Motor neuron (in vitro differentiated cells): Measurements from ENCODE around the gene PDE9A. TPM values are rescaled to one million over a fixed set of nuclear protein-coding genes. Genes with fewer than 3 reads are reported as not detected.

ENCODE experiments used
- ATAC-seq, 8 experiments: fragments of 200-7000 bp; cut with Tn5 transposase; replicated peaks in 6 of 8; 2 replicates each; pipeline ENCODE4 v1.8.0; 2021; ENCODE audit warnings: mild to moderate bottlenecking in 8 of 8, moderate library complexity in 8 of 8
- H3K27ac ChIP-seq, 2 donors: fragments of 250-450 bp; sonication (Bioruptor Pico); 2 replicates each; pipeline ENCODE4 v1.9.0; 2021; ENCODE audit warnings: antibody characterized with exemption in 2 of 2, mild to moderate bottlenecking in 2 of 2, moderate library complexity in 1 of 2
- H3K4me1 ChIP-seq, 2 donors: fragments of 250-450 bp; sonication (Bioruptor Pico); replicated peaks in 1 of 2; 2 replicates each; pipeline ENCODE4 v1.6.1; 2021; ENCODE audit warnings: antibody characterized with exemption in 2 of 2, mild to moderate bottlenecking in 2 of 2, moderate library complexity in 1 of 2
- H3K4me3 ChIP-seq, 5 donors: fragments of 250-450 bp; sonication (Bioruptor Pico); 2 replicates each; pipeline ENCODE4 v1.9.0; 2021; ENCODE audit warnings: antibody characterized with exemption in 5 of 5, mild to moderate bottlenecking in 5 of 5, moderate library complexity in 4 of 5
- WGBS, 10 experiments: fragments of 450-650 bp; shearing (Covaris generic); methylation state at CpG; one replicate each; pipeline ENCODE4 v1.0.0; 2022; 5-methylcytosine and 5-hydroxymethylcytosine counted together
- in situ Hi-C, 9 experiments: fragments of 400-800 bp; cut with MboI; loops; one replicate each; pipeline ENCODE4 v1.15.0; 2021; ENCODE audit warnings: low sequenced_read_pairs in 9 of 9, low pct_unique_long_range_greater_than_20kb in 2 of 9; ENCODE audit not compliant: unreplicated experiment in 9 of 9
- total RNA-seq, 8 experiments: library from RNA; unstranded; fragments of 300-600 nt; gene quantifications; 2 replicates each; pipeline versions ENCODE4 v1.2.3 to v1.2.4, GENCODE V29; 2022

The PDE9A gene
- total RNA-seq, 8 experiments from 2014 or later = 0.31 to 21.2 (median 15.6) TPM; not detected in 2

DNA sequence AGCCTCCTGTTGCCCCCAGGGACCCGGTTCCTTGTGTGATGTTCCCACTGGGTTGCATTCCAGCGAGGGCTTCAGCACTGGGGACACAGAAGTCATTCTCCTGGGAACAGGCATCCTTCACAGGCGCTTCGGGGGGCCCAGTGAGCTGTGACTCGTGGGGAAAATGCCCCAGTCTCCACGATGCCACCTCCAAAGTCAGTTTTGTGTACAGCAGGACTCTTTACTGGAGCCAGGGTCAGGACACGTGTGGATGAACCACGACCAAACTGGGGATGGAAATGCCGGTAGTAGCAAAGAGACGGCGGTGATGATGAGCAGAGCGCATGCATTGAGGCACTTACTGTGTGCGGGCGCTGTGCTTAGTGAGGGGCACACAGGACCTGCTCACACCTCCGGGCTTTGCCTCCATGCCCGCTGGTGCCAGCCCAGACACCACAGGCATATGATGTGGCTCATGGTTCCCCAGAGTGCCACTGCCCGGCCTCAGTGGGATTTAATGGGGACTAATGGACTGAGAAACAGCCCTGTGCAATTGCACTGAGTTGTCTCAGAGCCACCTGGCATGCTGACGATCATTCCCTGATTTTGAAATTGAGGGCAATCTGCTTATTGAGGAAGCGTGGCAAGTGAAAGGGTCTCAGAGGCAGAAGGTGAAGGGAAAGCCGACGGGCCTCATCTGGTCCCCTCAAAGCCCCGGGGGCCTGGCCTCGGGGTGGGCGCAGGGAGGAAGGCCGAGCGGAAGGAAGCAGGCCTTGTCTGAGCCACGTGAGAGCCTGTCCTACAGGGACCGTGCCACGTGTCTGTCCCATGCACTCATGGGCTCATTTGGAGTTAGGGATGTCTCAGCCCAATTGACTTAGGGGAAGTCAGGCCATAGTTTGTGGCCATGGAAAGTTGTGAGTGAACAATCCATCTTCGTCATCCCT is 91.4 kb downstream of the PDE9A start:
- peaks cover 7 to 16% of the 10 kb centered on the region in 2 donors for H3K4me1 ChIP-seq
- 10 to 100% (median 94%) methylated on average over 1 to 12 of the region's 30 CpGs; no CpG with 5 or more reads in 2 of the 10 experiments for WGBS, 10 experiments
- no peak overlapping the region for H3K4me3 ChIP-seq
- ATAC-seq = no peak
- in situ Hi-C loops = no loop called here
- no peak overlapping the region for H3K27ac ChIP-seq

DNA sequence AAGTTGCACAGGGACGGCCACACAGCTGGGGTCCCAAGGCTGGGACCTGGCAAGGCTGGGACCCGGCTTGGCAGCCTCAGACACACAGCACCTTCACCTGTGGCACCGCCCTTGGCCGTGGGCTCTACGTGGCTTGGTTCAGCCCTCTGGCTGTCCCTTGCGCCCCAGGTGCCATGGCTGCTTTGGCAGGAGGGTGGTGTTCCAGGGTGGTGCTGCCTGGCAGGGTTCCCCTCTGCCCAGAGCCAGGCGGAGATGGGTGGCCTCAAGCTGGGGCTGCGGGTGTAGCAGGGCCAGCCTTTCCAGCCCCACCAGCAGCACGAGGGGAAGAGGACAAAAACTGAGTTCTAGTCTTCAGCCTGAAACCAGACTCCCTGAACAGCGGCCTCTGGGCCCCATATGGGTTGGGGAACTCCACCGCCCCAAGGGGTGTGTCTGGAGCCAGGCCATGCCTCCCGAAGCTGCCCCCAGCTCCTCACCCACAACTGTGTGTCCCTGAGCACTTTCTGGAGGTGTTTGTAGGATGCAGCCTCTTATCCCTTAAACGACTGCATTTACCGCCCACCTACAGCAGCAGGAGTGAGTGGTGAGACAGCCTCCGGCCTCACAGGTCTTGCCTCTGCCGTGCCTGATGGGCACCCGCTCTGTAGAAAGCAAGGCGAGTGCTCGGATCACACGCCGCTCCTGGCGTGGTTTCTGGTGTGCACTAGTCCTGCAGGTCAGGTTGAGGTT is 92.3 kb downstream of the PDE9A start:
- ATAC-seq = no peak
- Histone ChIP-seq H3K27ac (no peak overlapping the region), H3K4me3 (no peak overlapping the region), H3K4me1 (peaks cover 7 to 16% of the 10 kb centered on the region in 2 donors)
- 0 to 100% (median 90%) methylated on average over 1 to 8 of the region's 22 CpGs; no CpG with 5 or more reads in 1 of the 10 experiments for WGBS, 10 experiments
- in situ Hi-C loops = no loop called here

DNA sequence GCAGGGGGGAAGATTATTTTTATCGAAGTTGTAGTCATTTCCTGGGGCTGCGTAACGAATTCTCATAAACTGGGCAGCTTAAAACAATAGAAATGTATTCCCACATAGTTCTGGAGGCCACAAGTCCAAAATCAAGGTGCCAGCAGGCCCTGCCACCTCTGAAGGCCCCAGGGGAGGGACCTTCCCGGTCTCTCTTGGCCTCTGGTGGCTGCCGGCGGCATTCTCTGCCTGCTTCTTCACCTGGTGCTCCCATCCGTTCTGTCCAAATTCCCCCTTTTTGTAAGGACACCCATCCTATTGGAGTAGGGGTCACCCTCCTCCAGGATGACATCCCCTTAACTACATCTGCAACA is 92.8 kb downstream of the PDE9A start:
- ATAC-seq = no peak
- H3K27ac ChIP-seq = no peak overlapping the region
- no peak overlapping the region for H3K4me3 ChIP-seq
- WGBS, 10 experiments = 56 to 100% (median 81%) methylated on average over 2 to 6 of the region's 7 CpGs; no CpG with 5 or more reads in 6 of the 10 experiments
- in situ Hi-C loops = no loop called here
- H3K4me1 ChIP-seq = peaks cover 7 to 16% of the 10 kb centered on the region in 2 donors

DNA sequence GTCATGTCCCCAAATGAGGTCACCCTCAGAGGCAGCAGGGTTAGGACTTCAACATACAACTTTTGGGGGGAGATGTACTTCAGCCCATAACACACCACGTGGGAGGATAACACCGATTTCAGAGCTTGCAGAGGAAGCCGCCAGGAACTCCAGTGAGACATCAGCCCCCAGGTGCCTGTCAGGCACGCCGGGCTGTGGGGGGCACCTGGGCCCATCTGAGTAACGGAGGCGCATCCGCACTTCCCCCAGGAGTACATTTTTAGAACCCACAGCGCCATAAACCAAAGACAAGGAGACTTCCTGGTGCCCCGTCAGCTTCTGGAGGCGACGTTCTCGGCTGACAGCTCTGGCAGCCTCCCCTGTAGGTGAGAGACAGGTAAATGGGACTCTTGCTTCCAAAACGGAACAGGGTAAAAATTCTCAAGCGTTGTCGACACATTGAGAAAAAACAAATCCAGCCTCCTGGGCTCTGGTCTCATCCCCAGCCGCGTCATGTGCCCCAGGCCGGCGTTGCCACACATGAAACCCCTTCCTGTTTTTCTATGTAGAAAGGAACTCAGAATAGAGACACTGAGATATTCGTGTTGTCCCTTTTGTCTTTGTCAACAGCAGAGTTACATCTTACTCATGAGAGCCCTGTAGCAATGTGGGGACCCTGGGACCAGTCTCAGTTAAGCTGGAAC is 93.3 kb downstream of the PDE9A start:
- Histone ChIP-seq H3K4me1 (peaks cover 7 to 16% of the 10 kb centered on the region in 2 donors), H3K27ac (no peak overlapping the region), H3K4me3 (no peak overlapping the region)
- no peak for ATAC-seq
- 62 to 100% (median 90%) methylated on average over 2 to 10 of the region's 21 CpGs; no CpG with 5 or more reads in 3 of the 10 experiments for WGBS, 10 experiments
- in situ Hi-C loops = no loop called here

DNA sequence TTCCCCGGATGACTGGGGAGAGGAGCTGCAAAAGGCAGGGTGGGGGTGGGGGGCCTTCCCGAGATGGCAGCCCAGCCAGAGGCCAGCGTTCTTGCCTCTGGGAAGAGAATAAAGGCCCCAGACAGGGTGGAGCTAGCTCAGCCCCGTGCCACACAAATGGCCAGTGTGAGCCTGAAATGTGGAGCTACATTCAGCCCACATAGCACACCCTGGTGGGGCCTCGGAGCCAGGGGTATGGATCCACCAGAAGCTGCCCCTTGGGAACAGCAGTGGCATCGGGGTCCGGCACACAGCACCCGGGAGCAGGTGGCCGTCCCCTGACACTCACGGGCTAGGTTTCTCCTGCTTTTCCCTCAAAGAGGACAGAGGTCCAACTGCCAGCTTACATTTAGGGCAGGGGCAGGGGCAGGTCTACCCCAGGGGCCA is 93.9 kb downstream of the PDE9A start:
- Histone ChIP-seq H3K27ac (peak overlapping the region in 1 of 2 donors; percentile 27), H3K4me1 (peaks cover 7 to 16% of the 10 kb centered on the region in 2 donors), H3K4me3 (no peak overlapping the region)
- WGBS, 10 experiments = 60 to 67% methylated on average over 1 of the region's 10 CpGs; no CpG with 5 or more reads in 8 of the 10 experiments
- in situ Hi-C loops = no loop called here
- peak in 5 of 8 experiments; percentile 88 to 98 (median 90) for ATAC-seq

DNA sequence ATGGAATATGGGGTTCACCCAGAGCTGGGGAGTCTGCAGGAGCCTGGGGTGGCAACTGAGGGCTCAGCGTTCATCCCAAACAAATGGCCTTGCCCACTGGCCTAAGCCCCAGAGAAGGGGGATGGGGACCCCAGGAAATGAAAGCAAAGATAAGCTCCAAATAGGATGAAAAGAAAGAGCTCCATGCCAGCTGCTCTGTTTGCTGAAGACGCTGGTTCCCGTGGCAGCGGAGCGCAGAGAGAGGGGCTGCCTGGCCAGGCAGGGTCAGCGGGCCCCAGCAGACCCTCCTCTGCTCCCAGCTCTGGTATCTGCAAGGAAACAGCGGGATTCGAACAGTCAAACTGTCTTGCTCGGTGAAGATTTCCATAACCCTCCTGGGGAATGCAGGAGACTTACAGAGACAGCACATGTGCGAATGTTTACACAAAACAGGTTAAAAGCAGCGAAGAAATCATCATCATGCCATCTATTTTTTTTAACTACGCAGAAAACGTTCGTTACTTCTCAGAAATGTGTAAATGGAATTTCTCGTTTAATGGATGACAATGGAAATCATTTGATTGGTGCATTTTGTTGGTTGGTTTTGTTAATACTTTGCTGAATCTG is 94.4 kb downstream of the PDE9A start:
- in situ Hi-C loops = no loop called here
- peak in 1 of 8 experiments; percentile 45 for ATAC-seq
- 33 to 100% (median 81%) methylated on average over 3 to 9 of the region's 15 CpGs for WGBS, 10 experiments
- Histone ChIP-seq H3K4me3 (no peak overlapping the region), H3K4me1 (peaks cover 7 to 16% of the 10 kb centered on the region in 2 donors), H3K27ac (peak overlapping the region in 1 of 2 donors; percentile 27)

DNA sequence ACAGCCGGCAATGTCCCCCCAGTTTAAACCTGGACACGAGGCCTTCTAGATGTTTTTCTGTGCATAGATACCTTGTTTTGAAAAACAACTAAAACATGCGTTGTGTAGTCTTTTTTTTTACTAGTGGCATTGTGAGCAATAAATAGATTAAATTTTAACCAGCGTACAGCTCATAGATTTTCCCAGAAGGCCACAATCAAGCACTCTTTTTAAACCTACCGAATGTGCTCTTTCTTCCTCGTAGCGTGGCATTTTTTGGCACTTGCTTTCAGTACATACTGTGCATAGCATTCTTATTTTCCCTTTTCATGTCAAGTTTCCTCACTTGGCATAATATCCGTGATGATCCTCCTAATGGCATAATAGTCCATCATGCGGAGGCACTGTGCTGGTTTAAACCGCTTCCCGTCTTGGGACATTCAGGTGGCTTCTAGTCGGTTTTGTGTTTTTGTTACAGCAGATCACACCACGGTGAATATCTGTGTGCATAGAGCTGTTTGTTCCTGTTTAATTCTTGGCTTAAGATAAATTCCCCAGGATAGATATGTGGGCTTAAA is 95.3 kb downstream of the PDE9A start:
- WGBS, 10 experiments = 33 to 100% (median 76%) methylated on average over 2 to 12 of the region's 13 CpGs
- in situ Hi-C loops = no loop called here
- H3K27ac ChIP-seq = no peak overlapping the region
- peaks cover 7 to 16% of the 10 kb centered on the region in 2 donors for H3K4me1 ChIP-seq
- ATAC-seq = no peak
- H3K4me3 ChIP-seq = no peak overlapping the region

DNA sequence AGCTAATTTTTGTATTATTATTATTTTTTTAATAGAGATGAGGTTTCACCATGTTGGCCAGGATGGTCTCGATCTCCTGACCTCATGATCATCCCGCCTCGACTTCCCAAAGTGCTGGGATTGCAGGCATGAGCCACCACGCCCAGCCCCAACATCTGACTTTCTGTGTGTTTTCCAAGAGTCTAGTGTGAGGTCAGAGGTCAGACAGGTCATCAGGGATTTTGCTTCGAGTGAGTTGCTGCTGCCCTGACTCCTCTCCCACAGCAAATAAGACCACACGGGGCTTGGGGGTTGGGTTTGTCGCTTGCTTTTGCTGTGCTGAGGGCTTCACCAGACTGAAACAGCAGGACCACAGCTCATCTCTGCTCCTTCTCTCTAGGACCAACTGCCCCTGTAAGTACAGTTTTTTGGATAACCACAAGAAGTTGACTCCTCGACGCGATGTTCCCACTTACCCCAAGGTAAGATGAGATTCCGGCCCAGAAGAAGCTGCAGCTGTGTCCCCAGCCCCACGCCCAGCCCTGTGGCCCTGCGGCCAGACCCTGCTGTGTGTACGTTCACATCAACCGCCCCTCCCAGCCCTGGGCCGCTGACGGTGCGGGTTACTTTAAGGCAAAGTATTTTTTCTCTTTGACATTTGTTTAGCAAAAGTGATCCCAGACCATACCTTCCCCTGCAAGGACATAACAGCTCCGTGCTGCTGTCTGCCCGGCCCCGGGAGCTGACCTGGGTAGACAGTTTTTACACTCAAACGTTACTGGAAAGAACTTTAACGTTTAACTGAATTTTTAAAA is 97.5 kb downstream of the PDE9A start:
- WGBS, 10 experiments = 20 to 91% (median 72%) methylated on average over 1 to 13 of the region's 23 CpGs; no CpG with 5 or more reads in 2 of the 10 experiments
- no peak for ATAC-seq
- H3K4me3 ChIP-seq = no peak overlapping the region
- no peak overlapping the region for H3K27ac ChIP-seq
- H3K4me1 ChIP-seq = peaks cover 7 to 16% of the 10 kb centered on the region in 2 donors
- in situ Hi-C loops = no loop called here

DNA sequence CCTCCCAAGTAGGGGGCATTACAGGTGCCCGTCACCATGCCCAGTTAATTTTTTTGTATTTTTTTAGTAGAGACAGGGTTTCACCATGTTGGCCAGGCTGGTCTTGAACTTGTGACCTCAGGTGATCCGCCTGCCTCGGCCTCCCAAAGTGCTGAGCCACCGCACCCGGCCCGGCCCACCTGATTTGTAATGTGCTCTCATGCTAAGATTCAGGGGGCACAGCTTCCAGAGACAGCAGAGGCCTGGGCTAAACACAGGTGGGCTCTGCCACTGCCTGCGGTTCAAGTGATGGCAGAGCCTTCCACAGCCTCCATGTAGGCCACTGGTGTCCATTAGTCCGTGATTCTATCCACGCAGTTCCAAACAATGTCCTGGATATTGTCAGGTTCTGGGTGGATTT is 98.4 kb downstream of the PDE9A start:
- no peak overlapping the region for H3K27ac ChIP-seq
- in situ Hi-C loops = no loop called here
- ATAC-seq = no peak
- WGBS, 10 experiments = 83 to 100% (median 100%) methylated on average over 1 to 7 of the region's 9 CpGs; no CpG with 5 or more reads in 5 of the 10 experiments
- no peak overlapping the region for H3K4me3 ChIP-seq
- peaks cover 6 to 12% of the 10 kb centered on the region in 2 donors for H3K4me1 ChIP-seq

DNA sequence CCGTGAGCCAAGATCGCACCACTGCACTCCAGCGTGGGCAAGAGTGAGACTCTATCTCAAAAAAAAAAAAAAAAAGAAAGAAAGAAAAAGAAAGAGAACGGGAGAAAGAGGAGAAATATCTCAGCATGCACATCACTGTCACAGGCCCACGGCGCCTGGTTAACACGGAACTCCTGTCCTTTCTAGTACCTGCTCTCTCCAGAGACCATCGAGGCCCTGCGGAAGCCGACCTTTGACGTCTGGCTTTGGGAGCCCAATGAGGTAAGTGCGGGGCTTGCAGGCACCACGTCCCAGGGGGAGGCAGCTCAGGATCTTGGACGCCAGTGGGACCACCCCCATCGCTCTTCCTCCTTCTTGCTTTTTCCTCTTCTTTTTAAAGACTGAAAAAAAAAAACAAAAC is 100.4 kb downstream of the PDE9A start:
- 39 to 99% (median 87%) methylated on average over 3 to 11 of the region's 15 CpGs for WGBS, 10 experiments
- Histone ChIP-seq H3K27ac (no peak overlapping the region), H3K4me3 (no peak overlapping the region), H3K4me1 (peaks cover 0 to 9% of the 10 kb centered on the region in 2 donors)
- in situ Hi-C loops = no loop called here
- ATAC-seq = no peak

DNA sequence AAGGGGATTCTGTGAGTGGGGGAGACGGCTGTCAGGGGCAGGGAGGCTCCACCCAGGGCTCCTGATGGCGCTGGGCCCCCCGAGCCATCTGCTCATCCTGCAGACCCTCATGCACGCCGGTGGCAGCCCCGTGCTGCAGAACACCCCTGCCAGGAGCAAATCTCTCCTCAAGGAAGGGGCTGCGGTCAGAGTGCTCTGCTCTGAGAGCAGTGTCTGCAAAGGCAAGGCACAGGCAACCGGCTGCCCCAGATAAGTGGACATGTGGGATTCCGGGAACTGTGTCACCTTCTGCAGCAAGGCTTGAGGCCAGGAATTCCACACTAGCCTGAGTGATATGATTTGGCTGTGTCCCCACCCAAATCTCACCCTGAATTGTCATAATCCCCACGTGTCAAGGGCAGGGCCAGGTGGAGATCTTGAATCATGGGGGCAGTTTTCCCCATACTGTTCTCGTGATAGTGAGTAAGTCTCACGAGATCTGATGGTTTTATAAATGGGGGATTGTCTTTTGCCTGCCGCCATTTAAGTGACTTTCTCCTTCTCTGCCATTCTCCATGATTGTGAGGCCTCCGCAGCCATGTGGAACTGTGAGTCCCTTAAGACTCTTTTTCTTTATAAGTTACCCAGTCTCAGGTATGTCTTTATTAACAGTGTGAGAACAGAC is 101.0 kb downstream of the PDE9A start:
- WGBS, 10 experiments = 46 to 100% (median 92%) methylated on average over 1 to 8 of the region's 14 CpGs; no CpG with 5 or more reads in 2 of the 10 experiments
- no peak overlapping the region for H3K27ac ChIP-seq
- no peak overlapping the region for H3K4me3 ChIP-seq
- peaks cover 0 to 10% of the 10 kb centered on the region in 2 donors for H3K4me1 ChIP-seq
- ATAC-seq = no peak
- in situ Hi-C loops = no loop called here
